ENCODE measurements around the gene FAM227A.
A peak's percentile ranks its signal among the peaks of the same experiment; 100 is the strongest.
"Not testable (repeated sequence)": the region's sequence is repeated elsewhere in the genome, so short reads cannot be mapped to it uniquely, and the experiment has no call there.

The FAM227A gene

DNA sequence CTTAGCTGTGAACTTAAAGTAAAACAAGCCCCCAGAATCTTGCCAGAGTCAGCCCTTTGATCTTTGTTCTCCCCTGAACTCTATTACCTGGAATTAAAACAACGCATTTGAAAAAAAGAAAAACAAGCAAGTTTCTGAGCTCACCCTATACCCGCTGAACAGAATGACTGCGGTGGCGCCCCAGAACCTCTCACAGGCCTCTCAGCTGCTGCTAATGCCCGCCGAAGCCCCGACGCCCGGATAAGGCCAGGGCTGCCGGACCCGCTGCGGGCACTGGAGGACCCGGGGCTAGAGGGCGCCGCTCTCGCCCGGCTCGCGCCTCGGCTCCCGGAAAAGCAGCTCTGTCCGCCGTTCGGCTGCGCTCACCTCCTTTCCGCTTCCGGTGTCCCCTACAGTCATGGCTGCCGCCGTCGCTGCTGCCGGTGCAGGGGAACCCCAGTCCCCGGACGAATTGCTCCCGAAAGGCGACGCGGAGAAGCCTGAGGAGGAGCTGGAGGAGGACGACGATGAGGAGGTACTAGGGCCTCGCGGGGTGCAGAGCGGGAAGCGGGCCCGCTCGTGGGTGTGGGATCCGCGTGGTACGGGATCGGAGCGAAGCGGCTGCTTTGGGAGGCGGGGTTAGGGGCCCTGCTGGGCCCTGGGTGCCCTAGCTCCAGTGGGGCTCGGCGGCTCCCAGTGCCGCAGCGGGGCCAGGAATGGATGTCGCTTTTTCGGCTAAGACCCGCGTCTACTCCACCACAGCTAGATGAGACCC lies 25.6 kb upstream of the FAM227A start, which contains the start of gene TOMM22:
TSS of gene TOMM22 (plus strand) at position 376 of the 754 bp plus-strand sequence. CDS start at position 398, 22 bp downstream.
- peak; percentile 85 for DNase-seq
- in situ Hi-C loops (cut with HindIII; ENCODE audit: low pct_ligation_motif_present, low pct_unique_long_range_greater_than_20kb, low sequenced_read_pairs) = no loop called here

- in situ Hi-C loops (cut with HindIII; ENCODE audit: low pct_ligation_motif_present, low pct_unique_long_range_greater_than_20kb, low sequenced_read_pairs) = no loop called here
- no peak for DNase-seq
Measured at GRCh38 chr22:38675833-38676232, 19.6 kb upstream of the FAM227A start.

GRCh38 chr22:38674888-38675287 lies 18.7 kb upstream of the FAM227A start:
- in situ Hi-C loops (cut with HindIII; ENCODE audit: low pct_ligation_motif_present, low pct_unique_long_range_greater_than_20kb, low sequenced_read_pairs) = no loop called here
- DNase-seq = no peak

- DNase-seq = peak; percentile 33
- in situ Hi-C loops (cut with HindIII; ENCODE audit: low pct_ligation_motif_present, low pct_unique_long_range_greater_than_20kb, low sequenced_read_pairs) = no loop called here
Measured at GRCh38 chr22:38657045-38657909, 1.1 kb upstream of the FAM227A start.

DNA sequence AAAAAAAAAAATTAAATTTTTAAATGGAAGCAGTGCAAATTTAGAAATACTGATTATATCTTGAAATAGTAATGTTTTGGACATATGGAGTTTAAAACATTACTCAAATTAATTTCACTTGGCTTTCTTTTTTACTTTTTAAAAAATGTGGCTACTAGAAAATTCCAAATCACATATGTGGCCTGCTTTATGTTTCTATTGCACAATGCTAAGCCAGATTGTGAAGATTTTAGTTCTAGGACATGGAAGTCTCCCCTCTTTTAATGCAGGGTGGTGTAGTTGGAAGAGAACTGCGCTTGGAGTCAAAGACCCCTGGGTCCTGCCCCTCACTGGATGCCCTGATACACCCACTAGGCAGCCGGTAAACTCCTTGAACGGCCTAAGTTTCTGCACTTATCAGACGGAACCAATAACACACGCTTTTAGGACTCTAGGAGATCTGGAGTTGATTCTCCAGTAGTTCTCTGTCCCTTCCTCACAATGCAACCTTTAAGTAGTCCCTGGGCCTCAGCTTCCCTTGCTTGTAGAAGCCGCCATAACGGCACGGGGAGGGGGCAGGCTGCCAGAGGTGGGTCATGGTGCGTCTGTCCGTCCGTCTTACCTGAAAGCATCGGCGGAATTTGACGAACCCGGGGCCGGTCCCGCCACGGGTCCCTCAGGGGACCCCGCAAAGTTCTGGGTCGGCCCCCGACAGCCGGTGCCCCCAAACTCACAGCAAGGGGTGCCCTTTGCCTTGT lies 505 bp downstream of the FAM227A start:
- peak; percentile 18 for DNase-seq
- in situ Hi-C loops (cut with HindIII; ENCODE audit: low pct_ligation_motif_present, low pct_unique_long_range_greater_than_20kb, low sequenced_read_pairs) = no loop called here

DNA sequence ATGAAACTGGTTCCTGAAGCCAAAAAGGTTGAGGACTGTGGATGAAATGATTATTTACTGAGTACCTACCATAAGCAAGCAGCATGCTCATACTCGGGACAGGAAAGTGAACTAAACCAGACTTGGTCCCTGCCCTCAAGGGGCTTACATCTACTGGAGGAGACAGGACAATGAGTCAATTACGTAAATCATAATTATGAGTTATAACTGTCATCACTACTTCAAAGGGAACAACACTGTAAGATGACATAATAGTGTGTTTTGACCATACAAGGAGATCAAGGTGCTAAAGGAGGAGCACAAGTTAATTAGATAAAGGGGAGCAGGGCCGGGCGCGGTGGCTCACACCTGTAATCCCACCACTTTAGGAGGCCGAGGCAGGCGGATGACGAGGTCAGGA lies 2.5 kb downstream of the FAM227A start:
- in situ Hi-C loops (cut with HindIII; ENCODE audit: low pct_ligation_motif_present, low pct_unique_long_range_greater_than_20kb, low sequenced_read_pairs) = no loop called here
- no peak for DNase-seq

DNA sequence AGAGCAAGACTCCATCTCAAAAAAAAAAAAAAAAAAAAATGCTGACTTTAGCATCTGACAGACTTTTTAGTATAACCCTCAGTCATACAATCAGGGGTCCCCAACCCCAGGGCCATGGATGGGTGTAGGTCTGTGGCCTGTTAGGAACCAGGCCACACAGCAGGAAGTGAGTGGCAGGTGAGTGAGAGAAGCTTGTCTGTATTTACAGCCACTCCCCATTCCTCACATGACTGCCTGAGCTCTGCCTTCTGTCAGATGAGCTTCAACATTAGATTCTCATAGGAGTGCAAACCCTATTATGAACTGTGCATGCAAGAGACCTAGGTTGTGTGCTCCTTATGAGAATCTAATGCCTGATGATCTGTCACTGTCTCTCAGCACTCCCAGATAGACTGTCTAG lies 3.3 kb downstream of the FAM227A start:
- in situ Hi-C loops (cut with HindIII; ENCODE audit: low pct_ligation_motif_present, low pct_unique_long_range_greater_than_20kb, low sequenced_read_pairs) = no loop called here
- DNase-seq = no peak

DNA sequence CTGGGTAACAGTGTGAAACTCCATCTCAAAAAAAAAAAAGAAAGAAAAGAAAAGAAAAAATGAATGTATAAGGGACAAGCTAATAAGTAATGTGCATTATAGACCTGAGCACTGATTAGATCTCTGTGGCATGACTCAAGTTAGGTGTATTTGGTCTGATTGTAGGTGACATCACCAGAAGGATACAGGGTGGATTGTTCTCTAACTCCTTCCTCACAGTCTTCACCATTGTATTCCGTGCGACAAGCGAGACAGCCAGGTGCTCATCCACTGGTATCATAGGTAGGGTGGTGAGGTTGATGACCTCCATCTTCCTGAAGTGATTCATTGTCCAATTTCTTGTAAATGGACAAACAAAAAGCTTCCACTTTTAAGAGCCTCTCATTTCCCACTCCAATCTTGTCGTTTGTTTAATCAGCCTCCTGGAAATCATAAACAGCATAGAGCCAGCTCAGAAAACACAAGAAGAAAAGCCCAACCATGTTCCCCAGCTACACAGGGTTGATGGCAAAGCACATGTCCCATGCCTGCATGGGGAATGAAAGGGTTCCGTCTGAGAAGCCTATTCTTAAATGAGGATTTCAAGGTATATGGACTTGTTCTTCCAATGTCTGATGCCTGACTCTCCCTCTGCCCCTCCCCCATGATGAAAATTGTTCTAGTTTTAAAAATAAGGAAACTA lies 6.2 kb downstream of the FAM227A start:
- in situ Hi-C loops (cut with HindIII; ENCODE audit: low pct_ligation_motif_present, low pct_unique_long_range_greater_than_20kb, low sequenced_read_pairs) = no loop called here
- DNase-seq = no peak

GRCh38 chr22:38645430-38645829 lies 10.8 kb downstream of the FAM227A start:
- no peak for DNase-seq
- in situ Hi-C loops (cut with HindIII; ENCODE audit: low pct_ligation_motif_present, low pct_unique_long_range_greater_than_20kb, low sequenced_read_pairs) = no loop called here

GRCh38 chr22:38644245-38644644 lies 11.9 kb downstream of the FAM227A start:
- in situ Hi-C loops (cut with HindIII; ENCODE audit: low pct_ligation_motif_present, low pct_unique_long_range_greater_than_20kb, low sequenced_read_pairs); DNase-seq: not testable (repeated sequence)

GRCh38 chr22:38641476-38642040 lies 14.6 kb downstream of the FAM227A start:
- in situ Hi-C loops (cut with HindIII; ENCODE audit: low pct_ligation_motif_present, low pct_unique_long_range_greater_than_20kb, low sequenced_read_pairs) = no loop called here
- DNase-seq = no peak

DNA sequence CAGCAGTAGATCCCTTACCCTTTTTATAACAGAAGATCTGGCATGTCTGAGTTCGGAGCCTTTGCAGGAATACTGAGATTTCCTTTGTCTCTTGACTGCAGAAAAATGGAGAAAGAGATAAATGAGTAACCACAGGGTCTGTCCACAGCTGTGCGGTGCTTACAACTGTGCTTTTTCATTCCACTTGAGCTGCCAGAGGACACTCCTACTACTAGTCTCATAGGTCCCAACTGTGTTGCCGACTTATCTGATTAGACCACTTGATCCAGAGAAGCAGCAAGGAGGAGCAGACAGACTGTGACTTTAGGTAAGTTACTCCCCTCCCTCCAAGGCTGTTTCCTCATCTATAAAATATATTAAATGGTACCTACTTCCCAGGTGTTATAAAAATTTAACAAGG lies 17.5 kb downstream of the FAM227A start:
- no peak for DNase-seq
- in situ Hi-C loops (cut with HindIII; ENCODE audit: low pct_ligation_motif_present, low pct_unique_long_range_greater_than_20kb, low sequenced_read_pairs) = no loop called here

GRCh38 chr22:38638216-38638615 lies 18.0 kb downstream of the FAM227A start:
- in situ Hi-C loops (cut with HindIII; ENCODE audit: low pct_ligation_motif_present, low pct_unique_long_range_greater_than_20kb, low sequenced_read_pairs) = no loop called here
- DNase-seq = no peak

DNA sequence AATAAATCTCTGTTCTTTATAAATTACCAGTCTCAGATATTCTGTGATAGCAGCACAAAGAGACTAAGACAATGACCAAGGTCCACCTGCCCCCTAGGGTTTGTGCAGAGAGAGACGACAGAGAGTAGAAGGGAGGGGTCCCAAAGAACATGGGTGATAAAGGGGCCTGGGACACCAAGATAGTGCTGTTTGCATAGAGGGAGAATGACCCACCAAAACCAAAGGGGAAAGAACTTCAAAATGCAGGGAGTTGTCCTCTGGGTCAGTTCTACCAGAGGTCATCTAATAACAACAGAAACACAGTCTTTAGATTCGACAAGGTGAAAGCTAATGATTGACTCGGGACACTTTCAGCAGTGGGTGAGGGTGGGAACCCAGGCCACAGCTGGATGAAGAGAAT lies 23.7 kb downstream of the FAM227A start:
- in situ Hi-C loops (cut with HindIII; ENCODE audit: low pct_ligation_motif_present, low pct_unique_long_range_greater_than_20kb, low sequenced_read_pairs) = no loop called here
- no peak for DNase-seq

DNA sequence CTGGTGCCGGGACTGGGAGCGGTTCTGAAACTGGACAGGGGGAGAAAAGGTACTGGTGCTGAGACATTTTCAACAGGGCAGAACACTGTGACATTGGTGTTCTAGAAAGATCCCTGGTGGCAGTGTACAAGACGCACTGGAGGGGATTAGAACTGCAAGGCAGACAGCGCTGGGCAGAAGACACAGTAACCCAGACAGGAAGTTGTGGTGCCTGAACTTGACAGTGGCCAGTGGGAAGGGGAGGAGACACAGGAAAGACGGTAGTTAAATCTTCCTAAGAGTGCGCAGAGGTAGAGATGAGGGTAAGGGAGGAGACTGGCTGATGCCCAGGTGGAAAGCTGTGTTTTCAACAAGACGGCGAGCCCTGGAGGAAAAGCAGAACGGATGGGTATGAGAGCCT lies 24.5 kb downstream of the FAM227A start:
- no peak for DNase-seq
- in situ Hi-C loops (cut with HindIII; ENCODE audit: low pct_ligation_motif_present, low pct_unique_long_range_greater_than_20kb, low sequenced_read_pairs) = no loop called here

DNA sequence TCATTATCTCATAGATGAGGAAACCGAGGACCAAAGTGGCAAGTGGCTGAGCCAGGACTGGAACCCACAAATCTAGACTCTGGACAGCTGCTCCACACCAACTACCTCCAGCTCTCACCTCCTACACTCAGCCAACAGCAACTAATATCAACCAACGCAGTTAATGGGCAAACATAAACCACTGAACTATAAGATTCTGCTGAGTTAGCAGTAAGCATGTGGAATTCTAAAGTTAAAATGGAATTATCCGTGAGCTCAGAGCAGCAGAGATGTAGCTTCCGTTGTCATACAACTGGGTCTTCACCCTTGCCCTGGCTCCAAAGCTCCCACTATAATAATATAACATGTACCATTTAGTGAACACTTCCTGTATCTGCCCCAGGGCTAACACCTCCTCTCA lies 27.1 kb downstream of the FAM227A start:
- no peak for DNase-seq
- in situ Hi-C loops (cut with HindIII; ENCODE audit: low pct_ligation_motif_present, low pct_unique_long_range_greater_than_20kb, low sequenced_read_pairs) = no loop called here

- no peak for DNase-seq
- in situ Hi-C loops (cut with HindIII; ENCODE audit: low pct_ligation_motif_present, low pct_unique_long_range_greater_than_20kb, low sequenced_read_pairs) = no loop called here
Measured at GRCh38 chr22:38628444-38628843, 27.7 kb downstream of the FAM227A start.

GRCh38 chr22:38623351-38623750 lies 32.8 kb downstream of the FAM227A start:
- in situ Hi-C loops (cut with HindIII; ENCODE audit: low pct_ligation_motif_present, low pct_unique_long_range_greater_than_20kb, low sequenced_read_pairs) = no loop called here
- peak; percentile 27 for DNase-seq
